ENCODE results near the gene SLC22A3.

DNA sequence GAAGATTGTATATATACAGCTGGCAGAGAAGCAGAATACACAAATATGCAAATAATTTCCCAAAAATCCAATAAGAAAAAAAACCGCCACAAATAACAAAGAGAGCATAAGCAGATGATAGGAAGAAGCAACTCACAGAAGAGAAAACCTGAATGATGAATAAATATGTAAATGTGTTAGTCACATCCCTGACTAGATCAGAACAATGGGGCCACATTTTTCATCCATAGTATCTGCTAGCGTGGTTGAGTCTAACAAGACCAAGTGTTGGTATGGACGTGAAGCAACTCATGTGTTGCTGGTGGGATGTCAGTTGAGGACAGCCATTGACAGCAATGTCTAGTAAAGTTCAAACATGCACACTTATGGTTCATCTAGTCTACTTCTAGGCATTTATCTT is 3.9 kb upstream of the SLC22A3 start:
- TF ChIP-seq POLR2A (IDR thresholded peaks at IDR 0.05; ENCODE audit: extremely low read depth, insufficient read length) (no peak), MAX (IDR thresholded peaks at IDR 0.05; ENCODE audit: low read depth, low read length) (no peak), MYC (IDR thresholded peaks at IDR 0.05; ENCODE audit: low read depth, low read length) (no peak)
- TF ChIP-seq, protein P1, sequence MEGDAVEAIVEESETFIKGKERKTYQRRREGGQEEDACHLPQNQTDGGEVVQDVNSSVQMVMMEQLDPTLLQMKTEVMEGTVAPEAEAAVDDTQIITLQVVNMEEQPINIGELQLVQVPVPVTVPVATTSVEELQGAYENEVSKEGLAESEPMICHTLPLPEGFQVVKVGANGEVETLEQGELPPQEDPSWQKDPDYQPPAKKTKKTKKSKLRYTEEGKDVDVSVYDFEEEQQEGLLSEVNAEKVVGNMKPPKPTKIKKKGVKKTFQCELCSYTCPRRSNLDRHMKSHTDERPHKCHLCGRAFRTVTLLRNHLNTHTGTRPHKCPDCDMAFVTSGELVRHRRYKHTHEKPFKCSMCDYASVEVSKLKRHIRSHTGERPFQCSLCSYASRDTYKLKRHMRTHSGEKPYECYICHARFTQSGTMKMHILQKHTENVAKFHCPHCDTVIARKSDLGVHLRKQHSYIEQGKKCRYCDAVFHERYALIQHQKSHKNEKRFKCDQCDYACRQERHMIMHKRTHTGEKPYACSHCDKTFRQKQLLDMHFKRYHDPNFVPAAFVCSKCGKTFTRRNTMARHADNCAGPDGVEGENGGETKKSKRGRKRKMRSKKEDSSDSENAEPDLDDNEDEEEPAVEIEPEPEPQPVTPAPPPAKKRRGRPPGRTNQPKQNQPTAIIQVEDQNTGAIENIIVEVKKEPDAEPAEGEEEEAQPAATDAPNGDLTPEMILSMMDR (IDR thresholded peaks at IDR 0.05; ENCODE audit: low read depth, low read length), result no peak

All from NB4 (cell line).